Esophagus muscularis mucosa (tissue), 2 donors: ENCODE results near the gene GET4.

ENCODE experiments used
- POLR2A ChIP-seq: fragments of 450-650 bp; IDR thresholded peaks from one replicate; pipeline ENCODE4 v1.6.1; 2017; ENCODE audit warnings: antibody characterized with exemption, moderate library complexity, mild to moderate bottlenecking, low read depth
- POLR2AphosphoS5 ChIP-seq, 2 donors: sonication (generic); formaldehyde crosslinking; IDR thresholded peaks; one replicate each; pipeline ENCODE4 v1.6.1; 2017; ENCODE audit warnings: antibody characterized with exemption in 2 of 2

DNA sequence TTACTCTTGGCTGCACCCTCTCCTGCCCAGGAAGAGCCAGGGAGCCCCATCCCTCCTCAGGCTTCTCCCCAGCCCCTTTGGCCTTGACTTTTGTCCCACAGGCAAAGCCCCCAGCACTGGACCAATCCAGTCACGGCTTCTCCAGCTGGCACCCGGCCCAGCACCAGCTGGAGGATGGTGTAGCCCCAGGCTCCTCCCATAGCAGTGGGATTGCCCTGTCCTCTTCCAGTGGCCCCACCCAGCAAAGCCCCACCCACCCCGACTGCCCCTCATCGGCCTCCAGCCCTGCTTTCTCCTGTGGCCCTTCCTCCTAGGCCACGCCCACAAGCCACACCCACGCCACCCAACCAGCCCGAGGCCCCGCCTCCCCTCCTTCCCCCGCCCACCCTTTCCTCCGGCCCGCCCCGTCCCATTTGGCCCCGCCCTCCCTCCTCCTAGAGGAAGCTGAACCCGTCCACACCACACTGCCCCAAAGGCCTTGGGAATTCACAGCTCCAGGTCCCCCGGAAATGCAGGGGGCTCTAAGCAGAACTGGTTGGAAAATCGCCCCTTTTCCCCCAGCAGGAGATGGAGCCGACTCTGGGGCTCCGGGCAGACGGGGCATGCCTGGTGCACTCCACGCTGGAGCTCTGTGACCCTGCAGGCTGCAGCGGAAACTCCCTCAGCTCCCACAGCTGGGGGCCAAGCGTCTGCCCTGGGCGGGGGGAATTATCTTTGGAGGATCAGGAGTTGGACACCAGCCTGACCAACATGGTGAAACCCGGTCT, 25.2 kb downstream of the GET4 start:
- TF ChIP-seq POLR2AphosphoS5 (IDR thresholded peaks at IDR 0.05): no peak
- TF ChIP-seq POLR2A: no peak
